HG03565 (cell line): Measurements from ENCODE around the gene ADK.

ENCODE experiments used
- ATAC-seq: cut with Tn5 transposase; IDR thresholded peaks from one replicate; pipeline ENCODE4 v1.9.1; 2021; ENCODE audit warnings: mild to moderate bottlenecking, moderate library complexity; ENCODE audit not compliant: unreplicated experiment

The ADK gene

DNA sequence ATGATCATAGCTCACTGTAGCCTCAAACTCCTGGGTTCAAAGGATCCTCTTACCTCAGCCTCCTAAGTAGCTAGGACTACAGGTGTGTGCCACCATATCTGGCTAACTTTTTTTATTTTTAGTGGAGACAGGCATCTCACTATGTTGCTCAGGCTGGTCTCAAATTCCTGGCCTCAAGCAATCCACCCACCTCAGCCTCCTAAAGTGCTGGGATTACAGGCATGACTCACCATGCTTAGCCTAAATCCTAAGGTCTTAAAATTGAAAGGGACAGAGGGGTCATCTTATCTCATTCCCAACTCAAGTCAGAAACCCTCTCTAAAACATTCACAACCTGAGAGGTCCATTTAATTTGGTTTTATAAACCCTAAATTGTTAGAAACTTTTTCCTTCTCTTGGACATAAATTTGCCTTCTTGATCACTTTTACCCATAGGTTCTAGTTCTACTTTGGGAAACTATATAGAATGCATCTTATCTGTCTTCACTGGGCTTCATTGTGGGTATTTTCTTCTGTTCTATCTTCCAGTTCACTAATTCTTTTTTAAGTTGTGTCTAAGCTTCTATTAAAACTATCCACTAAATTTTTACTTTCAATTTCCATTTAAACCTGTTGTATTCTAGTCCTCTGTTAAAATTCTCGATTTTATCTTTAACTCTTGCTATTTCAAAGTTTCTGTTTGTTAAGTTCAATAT is 492.0 kb downstream of the ADK start:
- ATAC-seq = no peak

DNA sequence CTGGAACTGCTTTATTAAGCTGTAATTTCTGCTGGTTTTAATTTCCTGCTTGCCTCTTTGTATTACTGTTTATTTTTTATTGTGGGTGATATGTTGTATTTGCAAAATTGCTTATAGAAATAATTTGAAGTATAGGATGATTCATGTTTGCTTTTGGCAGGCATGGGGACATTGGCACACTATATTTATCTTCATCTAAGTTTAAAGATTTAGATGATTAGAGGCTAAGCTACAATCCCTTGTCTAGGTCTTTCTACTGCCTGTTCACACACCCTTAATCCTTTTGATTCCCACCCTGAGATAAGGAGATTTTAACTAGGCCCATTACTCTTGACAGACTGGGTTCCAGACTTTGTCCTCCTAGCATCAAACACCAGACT is 492.6 kb downstream of the ADK start:
- ATAC-seq = no peak

DNA sequence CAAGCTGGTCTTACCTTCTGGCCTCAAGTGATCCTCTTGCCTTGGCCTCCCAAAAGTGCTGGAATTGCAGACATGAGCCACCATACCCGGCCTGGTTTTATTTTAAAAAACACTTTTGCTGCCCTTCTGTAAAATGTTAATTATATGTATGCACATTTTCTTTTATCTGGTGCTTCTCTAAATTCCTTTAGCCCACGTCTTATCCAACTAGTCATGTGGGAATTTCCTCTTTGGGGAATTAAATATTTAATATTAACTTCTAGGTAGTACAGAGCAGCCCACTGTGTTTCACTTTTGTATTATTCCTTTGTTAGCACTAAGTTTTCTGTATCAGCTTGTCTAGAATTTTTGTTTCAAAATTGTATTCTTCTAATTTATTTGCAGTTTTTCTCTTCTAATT is 493.7 kb downstream of the ADK start:
- no peak for ATAC-seq

DNA sequence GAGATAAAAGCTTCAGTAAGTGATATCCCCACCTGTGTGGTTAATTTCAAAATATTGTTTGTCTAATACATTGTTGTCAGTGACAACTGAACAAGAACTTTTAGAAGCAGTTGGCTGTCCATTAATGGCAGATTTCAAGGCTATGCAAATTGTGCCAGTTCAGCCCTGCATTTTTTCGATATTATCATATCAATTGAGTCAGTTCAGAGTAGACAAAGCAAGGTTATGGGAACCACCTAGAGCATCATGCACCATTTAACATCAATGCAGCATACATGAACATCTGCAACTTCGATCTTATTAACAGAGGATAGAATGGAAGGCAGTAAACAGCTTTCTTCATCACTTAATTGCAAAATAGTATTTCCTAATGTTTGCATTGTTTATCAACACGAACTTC is 494.7 kb downstream of the ADK start:
- no peak for ATAC-seq

DNA sequence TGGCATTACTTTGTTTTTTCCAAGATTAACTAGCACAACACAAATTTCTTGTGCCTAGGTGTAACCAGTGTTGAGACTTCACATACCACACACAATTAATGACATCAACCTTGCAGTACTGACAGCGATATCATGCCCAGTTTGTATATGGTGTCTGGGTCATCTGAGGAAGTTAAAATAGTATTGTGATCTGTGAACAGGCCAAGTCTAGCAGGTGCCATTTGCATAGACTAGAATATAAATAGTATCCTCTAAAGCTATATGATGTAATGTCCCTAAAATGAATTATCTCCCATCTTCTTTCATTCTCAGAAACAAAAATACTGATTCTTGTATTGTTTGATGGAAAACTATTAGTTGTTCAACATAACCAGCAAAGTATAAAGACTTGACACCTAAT is 499.6 kb downstream of the ADK start:
- ATAC-seq = no peak

DNA sequence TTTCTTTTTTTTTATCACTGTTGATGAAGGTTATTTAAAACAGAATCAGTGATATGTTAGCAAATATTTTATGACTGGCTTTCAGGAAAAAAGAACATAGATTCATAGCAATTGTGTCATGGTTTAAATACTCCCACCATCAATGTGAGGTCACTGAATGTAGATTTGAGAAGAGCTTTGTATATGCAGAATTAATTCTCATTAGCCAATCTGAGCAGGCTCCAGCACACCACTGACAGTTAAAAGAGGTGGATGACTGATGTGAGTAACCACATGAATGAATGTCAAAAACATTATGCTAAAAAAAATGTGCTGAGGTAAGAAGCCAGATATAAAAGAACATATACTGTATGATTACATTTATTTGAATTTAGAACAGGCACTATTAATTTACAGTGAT is 500.5 kb downstream of the ADK start:
- ATAC-seq = no peak

DNA sequence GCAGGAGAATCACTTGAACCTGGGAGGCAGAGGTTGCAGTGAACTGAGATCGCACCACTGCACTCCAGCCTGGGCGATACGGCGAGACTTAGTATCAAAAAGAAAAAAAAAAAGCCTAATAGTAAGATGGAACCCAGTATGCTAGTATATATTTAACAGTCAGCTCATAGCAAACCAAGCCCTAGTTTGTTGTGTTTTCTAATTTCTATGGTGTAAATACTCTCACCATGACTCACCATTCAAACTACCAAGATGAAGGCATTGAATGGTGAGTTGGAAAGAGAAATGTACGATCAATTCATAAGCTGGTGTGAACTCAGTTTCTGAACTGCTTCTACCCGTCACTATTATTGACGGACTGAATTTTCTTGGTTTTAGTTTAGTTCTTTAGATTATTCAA is 501.6 kb downstream of the ADK start:
- no peak for ATAC-seq

DNA sequence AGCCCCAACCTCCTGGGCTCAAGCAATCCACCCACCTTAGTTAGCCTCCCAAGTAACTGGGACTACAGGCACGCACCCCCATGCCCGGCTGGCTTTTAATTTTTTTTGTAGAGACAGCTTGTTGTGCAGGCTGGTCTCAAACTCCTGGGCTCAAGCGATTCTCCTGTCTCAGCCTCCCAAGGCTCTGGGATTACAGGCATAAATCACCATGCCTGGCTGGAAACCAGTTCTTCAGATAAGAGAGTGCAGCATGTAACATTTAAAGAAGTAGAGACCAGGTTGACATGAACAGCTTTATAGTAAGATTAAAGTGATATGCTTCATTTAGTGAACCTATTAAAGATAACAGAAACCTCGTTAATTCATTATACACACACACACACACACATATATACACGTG is 507.5 kb downstream of the ADK start:
- ATAC-seq = no peak

DNA sequence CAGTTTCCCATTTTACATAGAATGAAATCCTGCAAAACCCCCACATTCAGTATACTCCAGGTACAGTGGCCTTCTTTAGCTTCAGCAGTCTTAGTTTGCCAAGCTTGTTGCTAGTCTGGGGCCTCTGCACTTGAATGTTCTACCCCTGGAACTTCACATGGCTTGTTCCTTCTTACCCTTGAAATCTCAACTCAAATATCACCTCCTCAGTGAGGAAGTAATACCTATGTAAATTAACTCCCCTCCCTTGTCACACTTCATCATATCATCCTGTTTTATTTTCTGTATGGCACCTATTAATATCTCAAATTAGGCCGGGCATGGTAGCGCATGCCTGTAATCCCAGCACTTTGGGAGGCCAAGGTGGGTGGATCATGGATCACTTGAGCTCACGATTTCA is 511.6 kb downstream of the ADK start:
- no peak for ATAC-seq

DNA sequence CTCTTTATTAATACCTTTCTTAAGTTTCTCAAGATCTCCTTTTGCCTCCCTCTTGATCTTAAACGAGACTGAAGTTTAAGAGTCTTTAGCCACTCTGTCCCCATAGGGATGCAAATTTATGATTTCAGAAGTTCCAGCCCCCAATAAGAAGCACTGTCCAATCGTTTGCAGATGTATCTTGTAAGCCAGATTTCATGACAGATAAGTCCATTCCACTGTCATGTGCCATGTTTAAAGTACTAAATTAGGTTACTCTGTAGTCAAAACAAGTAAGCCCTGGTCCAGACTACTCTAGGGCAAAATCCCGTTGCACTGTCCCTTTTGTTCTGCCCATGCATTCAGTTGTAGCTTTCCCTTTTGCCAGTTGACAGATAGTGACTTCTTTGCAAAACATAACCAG is 518.2 kb downstream of the ADK start:
- no peak for ATAC-seq

DNA sequence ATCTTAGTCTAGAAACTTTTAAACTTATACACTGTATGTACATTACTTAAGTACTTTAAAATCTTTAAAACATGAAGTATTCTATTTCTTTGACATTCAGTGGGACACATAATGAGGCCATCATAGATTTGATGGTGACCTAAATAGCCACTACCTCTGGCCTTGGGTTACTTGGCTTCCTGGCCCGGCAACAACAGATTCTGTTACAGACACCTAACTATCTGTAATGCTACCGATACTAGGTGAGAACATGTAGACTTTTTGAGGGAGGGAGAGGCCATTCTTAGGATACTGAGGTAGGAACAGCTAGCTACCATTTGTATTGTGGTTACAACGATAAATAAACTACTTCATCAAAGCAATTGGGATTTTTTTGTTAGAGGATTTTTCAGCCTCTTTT is 520.7 kb downstream of the ADK start:
- no peak for ATAC-seq

DNA sequence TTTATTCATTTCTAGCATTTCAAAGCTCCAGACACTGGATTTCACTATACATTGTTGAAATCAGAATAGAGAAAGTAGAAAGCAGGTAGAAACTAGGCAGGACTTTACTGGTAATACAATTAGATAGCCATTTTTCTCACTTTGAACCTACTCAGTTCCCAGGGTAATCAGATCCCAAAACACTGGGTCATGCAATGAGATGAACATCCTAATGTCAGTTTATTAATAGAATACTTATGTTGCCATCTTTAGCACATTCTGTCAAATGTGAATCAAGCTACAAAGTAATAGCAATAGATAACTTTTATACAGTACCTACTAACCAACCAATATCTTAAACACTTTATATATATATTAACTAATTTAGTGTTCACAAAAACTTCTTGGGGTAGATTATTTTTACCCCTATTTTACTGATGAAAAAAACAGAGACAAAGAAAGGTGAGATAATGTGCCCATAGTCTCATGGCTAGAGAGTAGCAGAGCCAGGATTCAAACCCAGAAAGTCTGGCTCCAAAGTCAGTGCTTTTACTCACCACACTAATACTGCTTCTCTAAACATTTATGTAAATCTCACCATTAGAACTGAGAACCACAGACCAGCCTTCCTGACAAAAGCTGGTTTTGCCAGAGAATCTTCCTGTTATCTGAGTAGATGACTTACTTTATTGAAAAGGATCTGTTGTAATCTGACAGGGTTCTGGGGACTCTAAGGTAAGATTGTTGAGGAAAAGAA is 521.6 kb downstream of the ADK start:
- ATAC-seq = no peak

DNA sequence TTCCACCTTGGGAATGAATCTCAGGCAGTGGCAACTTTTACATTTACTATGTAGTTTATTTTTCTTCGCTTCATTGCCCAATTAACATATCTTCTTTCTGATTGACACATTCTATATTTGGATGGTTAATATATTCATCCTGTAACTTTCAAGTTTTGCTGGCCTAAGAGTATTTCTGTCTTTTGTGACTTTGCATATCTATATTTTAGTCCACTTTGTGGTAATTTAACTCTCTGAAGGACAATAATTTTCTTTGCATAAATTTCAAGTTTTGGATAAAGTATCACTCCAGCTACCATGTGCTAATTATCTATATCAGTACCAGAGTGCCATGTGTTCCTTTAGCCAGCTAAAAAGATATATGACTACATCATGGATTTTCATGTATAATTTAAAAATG is 523.9 kb downstream of the ADK start:
- ATAC-seq = no peak

DNA sequence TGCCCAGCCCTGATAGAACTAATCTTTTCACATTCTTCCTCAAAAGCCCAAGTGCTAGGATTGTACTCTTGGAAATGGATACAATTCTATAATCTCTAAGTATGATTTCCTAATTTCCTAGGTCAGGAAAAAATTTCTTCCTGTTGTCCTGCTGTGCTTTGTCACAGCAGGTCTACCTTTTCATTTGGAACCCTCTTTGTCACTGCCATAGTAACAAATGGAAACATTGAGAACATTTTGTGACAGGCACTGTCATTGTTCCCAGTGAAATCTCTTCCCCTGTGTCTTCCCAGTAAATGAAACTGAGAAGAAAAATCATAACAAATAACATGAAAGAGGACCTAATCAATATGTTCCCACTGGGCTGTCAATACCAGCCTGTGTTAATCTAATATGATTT is 524.5 kb downstream of the ADK start:
- ATAC-seq = no peak

DNA sequence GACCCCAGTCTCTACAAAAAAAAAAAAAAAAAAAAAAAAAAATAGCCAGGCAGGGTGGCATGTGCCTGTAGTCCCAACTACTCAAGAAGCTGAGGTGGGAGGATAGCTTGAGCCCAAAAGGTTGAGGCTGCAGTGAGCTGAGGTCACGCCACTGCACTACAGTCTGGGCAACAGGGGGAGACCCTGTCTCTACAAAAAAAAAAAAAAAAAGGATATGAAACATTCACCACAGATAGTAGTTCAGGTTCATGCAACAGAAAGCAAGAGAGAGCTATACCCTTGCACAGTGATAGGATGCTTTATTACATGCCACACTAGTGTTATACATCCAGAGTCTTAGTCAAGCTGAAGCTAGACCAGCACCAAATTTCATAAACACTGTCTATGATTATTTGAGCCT is 526.9 kb downstream of the ADK start:
- ATAC-seq = peak; percentile 82

DNA sequence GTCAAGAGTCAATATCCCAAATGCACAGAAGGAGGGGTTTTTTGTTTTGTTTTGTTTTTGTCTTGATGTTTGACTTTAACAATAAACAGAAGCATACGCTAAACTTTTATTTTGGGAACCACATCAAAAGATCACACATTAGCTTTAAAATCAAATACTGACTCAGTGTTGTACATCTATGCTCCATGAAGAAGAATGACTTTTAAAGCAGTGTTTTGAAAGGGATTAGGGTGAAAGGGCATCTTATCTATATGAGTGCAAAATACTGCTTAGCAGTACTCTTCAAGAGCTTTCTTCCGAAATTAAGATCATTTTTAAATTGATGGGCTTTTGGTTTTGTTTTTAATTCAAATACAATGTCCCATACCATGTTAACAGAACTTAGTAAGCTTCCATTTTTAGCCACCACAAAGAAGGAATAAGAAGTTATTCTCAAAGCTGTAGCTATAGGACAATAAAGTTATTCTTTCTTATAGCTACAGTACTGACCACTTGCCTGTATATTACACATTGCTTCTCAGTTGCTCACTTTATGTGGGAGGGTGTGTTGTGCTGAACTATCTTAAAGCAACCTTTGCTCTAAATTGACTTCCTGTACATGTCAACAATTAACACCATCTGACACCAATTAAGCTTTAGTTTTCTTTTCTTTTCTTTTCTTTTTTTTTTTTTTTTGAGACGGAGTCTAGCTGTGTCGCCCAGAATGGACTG is 531.1 kb downstream of the ADK start:
- ATAC-seq = no peak

DNA sequence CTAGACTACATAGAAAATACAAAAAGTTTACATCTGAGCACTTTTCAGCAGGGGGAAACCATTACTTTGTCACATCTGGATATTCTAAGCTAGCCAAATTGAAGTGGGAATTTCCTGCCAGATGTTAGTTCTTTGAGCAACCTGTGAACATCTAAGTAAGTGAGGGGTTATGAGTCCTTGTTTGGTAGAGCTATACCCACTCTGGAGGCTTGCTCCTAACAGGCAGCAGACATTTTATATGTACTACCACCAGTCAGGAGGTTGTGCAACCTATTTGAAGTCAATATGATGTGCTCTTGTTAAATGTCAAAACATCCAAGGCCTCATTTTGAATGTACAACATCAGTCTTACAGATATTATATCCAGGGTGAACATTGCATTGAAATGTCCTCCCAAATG is 532.0 kb downstream of the ADK start:
- no peak for ATAC-seq

DNA sequence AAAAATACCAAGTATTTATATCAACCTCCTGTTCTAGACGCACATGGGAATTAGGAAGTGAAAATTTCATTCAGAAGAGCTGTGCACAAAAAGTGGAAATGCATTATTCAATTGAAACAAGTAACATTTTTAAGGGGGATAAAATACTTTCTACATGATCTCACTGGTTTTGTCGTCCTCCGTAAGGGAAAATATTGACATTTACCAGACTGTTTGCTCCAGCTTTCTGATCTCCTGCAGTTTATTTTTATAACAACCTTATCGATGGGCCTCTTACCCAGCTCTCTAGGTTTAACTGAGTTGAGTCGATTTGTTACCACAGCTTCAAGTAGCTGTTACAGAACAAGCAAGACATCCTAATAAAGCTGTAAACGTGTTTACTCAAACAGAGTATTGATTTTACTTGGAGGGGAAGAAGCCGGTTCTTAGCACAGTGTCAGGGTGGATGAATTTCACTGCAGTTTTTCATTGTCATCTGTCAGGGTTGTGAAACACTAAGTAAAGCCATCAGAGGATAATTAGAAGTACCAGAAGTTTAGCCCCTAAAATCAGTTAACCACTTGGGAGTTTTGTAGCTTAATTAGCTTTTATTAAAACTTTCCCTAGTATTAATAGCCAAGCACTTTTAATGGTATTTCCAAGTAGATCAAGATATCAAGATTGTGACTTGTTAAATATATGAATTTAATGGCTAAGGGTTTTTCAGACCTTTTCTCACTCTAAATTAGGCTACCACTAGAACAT is 532.8 kb downstream of the ADK start:
- ATAC-seq = no peak

DNA sequence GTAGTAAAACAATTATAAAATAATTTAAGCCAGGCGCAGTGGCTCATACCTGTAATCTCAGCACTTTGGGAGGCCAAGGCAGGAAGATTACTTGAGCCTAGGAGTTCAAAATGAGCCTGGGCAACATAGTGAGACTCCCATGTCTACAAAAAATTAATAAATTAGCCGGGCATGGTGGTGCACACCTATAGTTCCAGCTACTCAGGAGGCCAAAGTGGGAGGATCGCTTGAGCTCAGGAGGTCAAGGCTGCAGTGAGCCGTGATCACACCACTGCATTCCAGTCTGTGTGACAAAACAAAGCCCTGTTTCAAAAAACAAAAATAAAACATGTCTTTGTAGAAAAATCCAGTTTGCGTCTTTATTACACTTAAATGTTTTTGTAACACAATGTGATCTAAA is 533.4 kb downstream of the ADK start:
- no peak for ATAC-seq

DNA sequence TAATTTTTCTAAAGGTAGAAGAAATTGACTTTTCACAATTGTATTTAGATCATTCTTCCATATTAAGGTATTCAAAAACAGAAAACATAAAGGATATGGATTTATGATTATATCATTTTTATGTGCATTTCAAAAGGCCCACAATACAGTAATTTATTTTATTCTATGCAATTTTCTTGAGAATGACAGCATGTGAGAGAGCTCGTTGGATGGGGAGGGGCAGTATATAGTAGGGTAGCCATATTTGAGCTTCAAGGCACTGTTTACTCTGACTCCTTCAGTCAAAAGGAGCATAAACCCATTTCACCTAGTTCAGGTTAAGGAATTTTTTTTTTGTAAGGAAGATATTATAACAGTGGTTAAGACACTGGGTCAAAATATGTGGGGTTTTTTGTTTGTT is 534.5 kb downstream of the ADK start:
- ATAC-seq = no peak

DNA sequence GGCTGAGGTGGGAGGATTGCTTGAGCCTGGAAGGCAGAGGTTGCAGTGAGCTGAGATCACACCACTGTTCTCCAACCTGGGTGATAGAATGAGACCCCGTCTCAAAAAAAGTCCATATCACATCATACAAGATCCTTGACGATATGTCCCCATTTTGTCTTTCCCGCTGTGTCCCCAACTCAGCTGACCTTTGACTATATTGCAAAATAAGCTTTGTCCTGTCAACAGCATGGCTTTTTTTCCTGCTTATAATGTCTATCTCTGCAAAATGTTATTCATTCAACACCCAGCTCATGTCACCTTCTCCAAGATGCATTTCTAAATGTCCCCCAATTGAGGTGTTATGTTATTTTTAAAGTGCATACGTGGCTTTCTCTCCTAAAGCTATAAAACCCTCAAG is 539.4 kb downstream of the ADK start:
- no peak for ATAC-seq

DNA sequence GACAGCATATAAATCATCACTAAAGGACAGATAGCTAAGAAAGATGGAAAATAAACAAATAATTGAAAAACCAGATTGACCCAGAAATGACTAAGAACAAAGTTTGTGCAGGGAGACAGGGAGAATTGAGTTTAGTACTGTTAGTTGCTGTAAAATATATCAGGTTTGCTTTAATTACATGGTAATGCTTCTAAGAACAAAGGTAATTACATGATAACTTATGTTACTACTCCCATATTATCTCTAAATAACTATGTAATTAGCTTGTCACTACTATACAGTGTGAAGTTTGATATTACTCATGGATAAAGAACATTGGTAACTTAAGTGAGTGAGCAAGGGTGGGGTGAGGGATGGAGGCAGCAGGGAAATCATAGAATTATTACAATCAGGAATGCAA is 540.1 kb downstream of the ADK start:
- no peak for ATAC-seq
